OCI-LY7 (cell line): Measurements from ENCODE around the gene SH3BP1.

Source experiments
- CTCF ChIP-seq: fragments of 200-600 bp; sonication (generic); conservative IDR thresholded peaks from 2 replicates; pipeline ENCODE4 v1.5.1; 2014; ENCODE audit warnings: mild to moderate bottlenecking, antibody characterized with exemption, low read length, moderate library complexity, mixed read lengths
- EZH2phosphoT487 ChIP-seq: fragments of 200-600 bp; sonication (generic); IDR thresholded peaks from 2 replicates; pipeline ENCODE4 v1.6.1; 2018; ENCODE audit warnings: low read depth, borderline replicate concordance, mild to moderate bottlenecking, mixed run types, antibody characterized with exemption, low read length, moderate library complexity, mixed read lengths

GRCh38 chr22:37610480-37611129, 28.9 kb upstream of the SH3BP1 start:
- no peak for TF ChIP-seq CTCF
- no peak for TF ChIP-seq EZH2phosphoT487
